HL-60 (cell line): ENCODE measurements around the gene PPP6R2.

Source experiments
- DNase-seq, 2 experiments: peaks; one replicate each; pipeline ENCODE4 v3.0.0-alpha.2; 2010 to 2020; ENCODE audit warnings: low read depth in 1 of 2, low spot score in 1 of 2
- H3K27ac ChIP-seq: fragments of 250-450 bp; sonication (Bioruptor Pico); replicated peaks from 2 replicates; pipeline ENCODE4 v1.5.1; 2020; ENCODE audit warnings: mild to moderate bottlenecking, moderate library complexity
- H3K27me3 ChIP-seq: fragments of 250-450 bp; sonication (Bioruptor Pico); 2 replicates; pipeline ENCODE4 v1.5.1; 2021; ENCODE audit warnings: mild to moderate bottlenecking, moderate library complexity; ENCODE audit not compliant: insufficient read depth, poor library complexity, severe bottlenecking
- H3K4me3 ChIP-seq: replicated peaks from 2 replicates; pipeline ENCODE4 v1.5.1; 2011; ENCODE audit warnings: mild to moderate bottlenecking, control low read depth, low read length; ENCODE audit not compliant: insufficient read depth
- GABPA ChIP-seq: IDR thresholded peaks from 2 replicates; pipeline ENCODE4 v1.6.1; 2012; ENCODE audit warnings: low read depth
- POLR2AphosphoS5 ChIP-seq: IDR thresholded peaks from 2 replicates; pipeline ENCODE4 v1.6.1; 2012; ENCODE audit warnings: low read depth
- SPI1 ChIP-seq: IDR thresholded peaks from 2 replicates; pipeline ENCODE4 v1.6.1; 2012; ENCODE audit warnings: low read depth, mild to moderate bottlenecking, borderline replicate concordance
- TF ChIP-seq, protein P1 (sequence below): IDR thresholded peaks from one replicate; pipeline ENCODE4 v1.5.1; 2011; ENCODE audit warnings: low read length, control low read depth, inconsistent platforms; ENCODE audit not compliant: insufficient read depth
- TF ChIP-seq, protein P2 (sequence below): IDR thresholded peaks from 2 replicates; pipeline ENCODE4 v1.6.1; 2012; ENCODE audit warnings: low read depth; ENCODE audit not compliant: insufficient replicate concordance

PPP6R2 gene

DNA sequence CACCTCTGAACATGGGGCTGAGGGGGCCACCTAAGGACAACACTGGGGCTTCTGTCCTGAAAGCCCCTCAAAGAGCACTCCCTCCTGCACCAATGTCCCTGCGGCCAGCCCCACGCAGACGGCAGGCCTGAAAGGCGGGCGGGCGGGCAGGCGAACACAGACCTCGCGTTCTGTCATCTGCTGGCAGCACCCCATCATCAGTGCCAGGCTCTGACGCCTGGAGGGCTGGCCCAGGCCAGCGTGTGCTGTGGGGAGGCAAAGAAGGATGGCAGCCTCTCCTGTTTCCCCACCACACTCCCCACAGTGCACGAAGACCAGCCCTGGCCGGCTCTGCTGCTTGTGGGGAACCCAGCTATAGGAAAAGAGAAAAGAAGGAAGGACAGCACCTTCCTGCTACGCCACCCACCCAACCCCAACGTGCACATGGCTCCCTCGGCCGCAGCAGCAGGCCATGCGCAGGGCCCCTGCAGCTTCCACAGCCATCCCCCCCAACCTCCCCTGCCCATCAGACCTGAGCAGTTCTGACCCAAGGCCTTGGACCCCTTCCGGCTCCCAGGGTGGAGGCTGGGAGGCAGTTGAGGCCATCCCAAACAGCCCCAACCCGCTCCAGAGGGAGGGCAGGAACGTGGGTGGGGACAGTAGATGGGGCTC, 128.2 kb downstream of the PPP6R2 start:
- Histone ChIP-seq H3K4me3 (no peak overlapping the region), H3K27ac (peak overlapping the region; percentile 66), H3K27me3 (no peaks in the 10 kb centered on the region)
- DNase-seq, result peak in 1 of 2 experiments; percentile 44
- TF ChIP-seq SPI1 (no peak), POLR2AphosphoS5 (no peak), GABPA (no peak)
- TF ChIP-seq, protein P1, sequence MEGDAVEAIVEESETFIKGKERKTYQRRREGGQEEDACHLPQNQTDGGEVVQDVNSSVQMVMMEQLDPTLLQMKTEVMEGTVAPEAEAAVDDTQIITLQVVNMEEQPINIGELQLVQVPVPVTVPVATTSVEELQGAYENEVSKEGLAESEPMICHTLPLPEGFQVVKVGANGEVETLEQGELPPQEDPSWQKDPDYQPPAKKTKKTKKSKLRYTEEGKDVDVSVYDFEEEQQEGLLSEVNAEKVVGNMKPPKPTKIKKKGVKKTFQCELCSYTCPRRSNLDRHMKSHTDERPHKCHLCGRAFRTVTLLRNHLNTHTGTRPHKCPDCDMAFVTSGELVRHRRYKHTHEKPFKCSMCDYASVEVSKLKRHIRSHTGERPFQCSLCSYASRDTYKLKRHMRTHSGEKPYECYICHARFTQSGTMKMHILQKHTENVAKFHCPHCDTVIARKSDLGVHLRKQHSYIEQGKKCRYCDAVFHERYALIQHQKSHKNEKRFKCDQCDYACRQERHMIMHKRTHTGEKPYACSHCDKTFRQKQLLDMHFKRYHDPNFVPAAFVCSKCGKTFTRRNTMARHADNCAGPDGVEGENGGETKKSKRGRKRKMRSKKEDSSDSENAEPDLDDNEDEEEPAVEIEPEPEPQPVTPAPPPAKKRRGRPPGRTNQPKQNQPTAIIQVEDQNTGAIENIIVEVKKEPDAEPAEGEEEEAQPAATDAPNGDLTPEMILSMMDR, result no peak
- TF ChIP-seq, protein P2, sequence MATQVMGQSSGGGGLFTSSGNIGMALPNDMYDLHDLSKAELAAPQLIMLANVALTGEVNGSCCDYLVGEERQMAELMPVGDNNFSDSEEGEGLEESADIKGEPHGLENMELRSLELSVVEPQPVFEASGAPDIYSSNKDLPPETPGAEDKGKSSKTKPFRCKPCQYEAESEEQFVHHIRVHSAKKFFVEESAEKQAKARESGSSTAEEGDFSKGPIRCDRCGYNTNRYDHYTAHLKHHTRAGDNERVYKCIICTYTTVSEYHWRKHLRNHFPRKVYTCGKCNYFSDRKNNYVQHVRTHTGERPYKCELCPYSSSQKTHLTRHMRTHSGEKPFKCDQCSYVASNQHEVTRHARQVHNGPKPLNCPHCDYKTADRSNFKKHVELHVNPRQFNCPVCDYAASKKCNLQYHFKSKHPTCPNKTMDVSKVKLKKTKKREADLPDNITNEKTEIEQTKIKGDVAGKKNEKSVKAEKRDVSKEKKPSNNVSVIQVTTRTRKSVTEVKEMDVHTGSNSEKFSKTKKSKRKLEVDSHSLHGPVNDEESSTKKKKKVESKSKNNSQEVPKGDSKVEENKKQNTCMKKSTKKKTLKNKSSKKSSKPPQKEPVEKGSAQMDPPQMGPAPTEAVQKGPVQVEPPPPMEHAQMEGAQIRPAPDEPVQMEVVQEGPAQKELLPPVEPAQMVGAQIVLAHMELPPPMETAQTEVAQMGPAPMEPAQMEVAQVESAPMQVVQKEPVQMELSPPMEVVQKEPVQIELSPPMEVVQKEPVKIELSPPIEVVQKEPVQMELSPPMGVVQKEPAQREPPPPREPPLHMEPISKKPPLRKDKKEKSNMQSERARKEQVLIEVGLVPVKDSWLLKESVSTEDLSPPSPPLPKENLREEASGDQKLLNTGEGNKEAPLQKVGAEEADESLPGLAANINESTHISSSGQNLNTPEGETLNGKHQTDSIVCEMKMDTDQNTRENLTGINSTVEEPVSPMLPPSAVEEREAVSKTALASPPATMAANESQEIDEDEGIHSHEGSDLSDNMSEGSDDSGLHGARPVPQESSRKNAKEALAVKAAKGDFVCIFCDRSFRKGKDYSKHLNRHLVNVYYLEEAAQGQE, result no peak

DNA sequence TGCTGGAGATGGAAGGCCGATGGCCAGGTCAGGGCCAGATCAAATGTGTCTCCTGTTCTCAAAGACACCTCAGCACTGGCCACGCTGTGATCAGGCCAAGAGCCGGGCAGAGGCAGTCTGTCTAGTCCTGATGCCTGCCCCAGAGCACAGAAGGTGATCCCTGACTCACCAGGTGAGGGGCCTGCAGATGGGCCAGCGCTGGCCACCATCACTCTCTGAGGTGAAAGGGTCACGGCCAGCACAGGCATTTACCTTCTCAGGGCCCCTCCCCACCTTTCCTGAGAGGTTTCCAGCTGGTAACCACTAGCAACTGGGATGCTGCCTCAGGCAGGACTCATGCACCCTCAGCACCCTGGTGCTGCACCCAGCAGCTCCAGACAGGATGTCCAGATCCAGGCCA, 128.8 kb downstream of the PPP6R2 start:
- no peak for DNase-seq
- TF ChIP-seq, protein P1, result no peak
- TF ChIP-seq POLR2AphosphoS5, result no peak
- TF ChIP-seq GABPA, result no peak
- TF ChIP-seq SPI1, result no peak
- TF ChIP-seq, protein P2, result no peak
- peak overlapping the region; percentile 66 for H3K27ac ChIP-seq
- H3K27me3 ChIP-seq, result no peaks in the 10 kb centered on the region
- no peak overlapping the region for H3K4me3 ChIP-seq

DNA sequence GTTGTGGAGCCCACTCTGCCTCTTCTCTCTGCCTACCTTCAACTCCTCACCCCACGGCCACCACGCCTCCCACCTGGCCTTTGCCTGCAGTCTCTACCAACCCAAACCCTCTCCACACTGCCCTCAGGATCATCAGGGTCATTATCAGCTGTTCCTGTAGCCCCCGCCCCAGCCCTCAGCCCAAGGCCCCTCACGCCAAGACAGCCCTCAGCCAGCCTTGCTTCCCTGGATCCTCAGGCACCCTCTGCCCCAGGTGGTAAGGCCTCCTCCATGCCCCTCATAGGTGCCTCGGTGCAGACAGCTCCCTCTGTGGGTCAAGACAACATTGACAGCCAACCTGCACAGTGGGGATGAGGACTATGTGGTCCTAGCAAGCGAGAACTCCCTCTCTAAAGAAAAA, 130.0 kb downstream of the PPP6R2 start:
- peak in 1 of 2 experiments; percentile 30 for DNase-seq
- no peaks in the 10 kb centered on the region for H3K27me3 ChIP-seq
- H3K27ac ChIP-seq, result no peak overlapping the region
- H3K4me3 ChIP-seq, result no peak overlapping the region
- TF ChIP-seq, protein P2, result no peak
- TF ChIP-seq, protein P1, result no peak
